ENCODE results near the gene RAB27B.

RAB27B gene

GRCh38 chr18:54910161-54910919, 82.1 kb downstream of the RAB27B start:
- DNase-seq (ENCODE audit: low spot score), result no peak

- DNase-seq (ENCODE audit: low spot score), result no peak
Observed at GRCh38 chr18:54911551-54911950, 83.3 kb downstream of the RAB27B start.

GRCh38 chr18:54914816-54915215, 86.5 kb downstream of the RAB27B start:
- no peak for DNase-seq (ENCODE audit: low spot score)

GRCh38 chr18:54916507-54916906, 88.2 kb downstream of the RAB27B start:
- DNase-seq (ENCODE audit: low spot score), result no peak

GRCh38 chr18:54918060-54918459, 89.8 kb downstream of the RAB27B start:
- DNase-seq (ENCODE audit: low spot score), result no peak

- DNase-seq (ENCODE audit: low spot score), result no peak
Observed at GRCh38 chr18:54919412-54919811, 91.1 kb downstream of the RAB27B start.

GRCh38 chr18:54923339-54923956, 95.2 kb downstream of the RAB27B start:
- no peak for DNase-seq (ENCODE audit: low spot score)

GRCh38 chr18:54924948-54925347, 96.7 kb downstream of the RAB27B start:
- no peak for DNase-seq (ENCODE audit: low spot score)

- no peak for DNase-seq (ENCODE audit: low spot score)
Observed at GRCh38 chr18:54926593-54927325, 98.5 kb downstream of the RAB27B start.

- no peak for DNase-seq (ENCODE audit: low spot score)
Observed at GRCh38 chr18:54928236-54928635, 100.0 kb downstream of the RAB27B start.

GRCh38 chr18:54931152-54931551, 102.9 kb downstream of the RAB27B start:
- no peak for DNase-seq (ENCODE audit: low spot score)

GRCh38 chr18:54932472-54932871, 104.2 kb downstream of the RAB27B start:
- DNase-seq (ENCODE audit: low spot score), result no peak

GRCh38 chr18:54938506-54938905, 110.2 kb downstream of the RAB27B start:
- no peak for DNase-seq (ENCODE audit: low spot score)

- no peak for DNase-seq (ENCODE audit: low spot score)
Observed at GRCh38 chr18:54939361-54939917, 111.2 kb downstream of the RAB27B start.

- no peak for DNase-seq (ENCODE audit: low spot score)
Observed at GRCh38 chr18:54942144-54942543, 113.9 kb downstream of the RAB27B start.

- DNase-seq (ENCODE audit: low spot score), result no peak
Observed at GRCh38 chr18:54942569-54942968, 114.3 kb downstream of the RAB27B start.
